Activated CD4-positive, CD25-positive, alpha-beta regulatory T cell treated with anti-CD3 and anti-CD28 coated beads, Interleukin-2, amount 50 U/mL, for 72 hours (primary cell): Measurements from ENCODE around the gene PRKCZ.
"Not testable (repeated sequence)": the region's sequence is repeated elsewhere in the genome, so short reads cannot be mapped to it uniquely, and the experiment has no call there.

Experiments used
- DNase-seq: peaks from one replicate; pipeline ENCODE4 v3.0.0; 2021

The PRKCZ gene

DNA sequence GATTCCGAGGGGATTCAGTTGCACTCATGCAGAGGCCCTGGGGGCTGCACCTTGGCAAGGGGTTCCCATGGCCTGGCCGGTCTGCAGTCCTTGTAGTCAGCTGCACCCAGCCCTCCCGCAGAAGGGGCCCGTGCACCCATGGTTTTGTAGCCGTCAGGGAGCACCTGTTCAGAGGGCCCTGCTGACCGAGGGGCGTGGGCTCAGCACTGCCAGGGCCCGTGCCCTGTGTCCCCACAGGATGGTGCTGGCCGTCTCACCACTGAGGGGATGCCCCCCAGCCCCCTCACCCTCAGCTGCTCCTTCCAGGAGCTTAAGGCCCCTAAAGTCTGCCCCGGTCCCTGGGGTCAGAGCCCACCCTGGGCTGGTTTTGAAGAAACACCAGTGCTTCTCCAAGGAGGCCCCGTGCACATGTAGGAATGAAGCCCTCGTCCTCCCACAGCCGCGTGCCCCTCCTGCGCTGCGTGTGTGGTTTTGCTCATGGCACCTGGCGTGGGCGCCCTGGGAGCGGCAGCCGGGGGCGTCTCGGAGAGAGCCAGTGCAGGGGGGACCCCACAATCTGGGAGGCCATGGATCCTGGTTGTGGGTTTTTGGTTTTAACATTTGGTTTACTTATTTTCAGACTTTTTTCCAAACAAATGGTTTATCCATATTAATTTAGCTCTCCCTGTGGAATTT lies 40.1 kb downstream of the PRKCZ start:
- DNase-seq, result no peak

DNA sequence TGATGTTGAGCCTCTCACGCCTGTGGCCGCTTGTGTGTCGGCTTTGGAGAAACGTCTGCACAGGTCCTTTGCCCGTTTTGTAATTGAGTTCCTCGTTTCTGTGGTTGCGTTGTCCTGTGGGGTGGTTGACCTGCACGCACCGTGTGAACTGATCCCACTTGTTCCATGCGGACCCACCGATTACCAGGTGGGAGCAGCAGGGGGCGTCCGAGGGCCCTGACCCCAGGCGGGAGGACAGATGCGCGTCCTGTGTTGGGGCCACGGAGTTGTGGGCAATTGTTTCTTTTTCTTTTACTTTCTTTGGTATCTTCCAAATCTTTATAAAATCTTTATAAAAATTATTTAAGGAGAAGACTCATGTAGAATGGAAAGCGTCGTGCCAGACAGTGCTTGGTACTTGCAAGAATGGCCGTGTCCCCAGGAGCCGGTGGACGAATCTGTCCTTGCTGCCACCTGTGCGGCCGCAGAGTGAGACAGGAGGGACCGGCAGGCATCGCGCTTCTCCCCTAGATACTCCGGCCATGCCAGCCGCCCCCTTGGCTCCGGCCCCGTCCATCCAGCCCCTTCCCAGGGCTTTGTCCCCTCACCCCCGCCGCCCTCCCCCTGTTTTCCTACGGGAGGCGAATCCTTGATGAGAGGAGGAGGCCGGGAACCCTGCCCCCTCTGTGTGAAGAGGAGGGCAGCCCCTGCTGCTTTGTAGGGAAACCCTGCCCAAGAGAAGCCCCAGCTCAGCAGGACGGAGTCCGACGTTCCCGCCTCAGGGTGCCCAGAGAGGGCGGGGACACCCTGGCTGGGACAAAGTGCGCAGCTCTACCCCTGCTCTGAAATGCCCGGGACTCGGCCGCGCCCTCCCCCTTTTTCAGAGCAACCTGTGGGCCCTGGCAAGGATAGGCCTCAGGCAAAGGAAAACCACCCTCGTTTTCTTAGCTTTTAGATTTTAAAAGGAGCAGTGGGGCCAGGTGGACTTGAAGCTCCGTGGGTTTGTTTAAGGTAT lies 41.7 kb downstream of the PRKCZ start:
- peak; percentile 49 for DNase-seq

GRCh38 chr1:2093055-2093454 lies 42.8 kb downstream of the PRKCZ start:
- DNase-seq, result no peak

- no peak for DNase-seq
Observed at GRCh38 chr1:2093636-2094035, 43.4 kb downstream of the PRKCZ start.

DNA sequence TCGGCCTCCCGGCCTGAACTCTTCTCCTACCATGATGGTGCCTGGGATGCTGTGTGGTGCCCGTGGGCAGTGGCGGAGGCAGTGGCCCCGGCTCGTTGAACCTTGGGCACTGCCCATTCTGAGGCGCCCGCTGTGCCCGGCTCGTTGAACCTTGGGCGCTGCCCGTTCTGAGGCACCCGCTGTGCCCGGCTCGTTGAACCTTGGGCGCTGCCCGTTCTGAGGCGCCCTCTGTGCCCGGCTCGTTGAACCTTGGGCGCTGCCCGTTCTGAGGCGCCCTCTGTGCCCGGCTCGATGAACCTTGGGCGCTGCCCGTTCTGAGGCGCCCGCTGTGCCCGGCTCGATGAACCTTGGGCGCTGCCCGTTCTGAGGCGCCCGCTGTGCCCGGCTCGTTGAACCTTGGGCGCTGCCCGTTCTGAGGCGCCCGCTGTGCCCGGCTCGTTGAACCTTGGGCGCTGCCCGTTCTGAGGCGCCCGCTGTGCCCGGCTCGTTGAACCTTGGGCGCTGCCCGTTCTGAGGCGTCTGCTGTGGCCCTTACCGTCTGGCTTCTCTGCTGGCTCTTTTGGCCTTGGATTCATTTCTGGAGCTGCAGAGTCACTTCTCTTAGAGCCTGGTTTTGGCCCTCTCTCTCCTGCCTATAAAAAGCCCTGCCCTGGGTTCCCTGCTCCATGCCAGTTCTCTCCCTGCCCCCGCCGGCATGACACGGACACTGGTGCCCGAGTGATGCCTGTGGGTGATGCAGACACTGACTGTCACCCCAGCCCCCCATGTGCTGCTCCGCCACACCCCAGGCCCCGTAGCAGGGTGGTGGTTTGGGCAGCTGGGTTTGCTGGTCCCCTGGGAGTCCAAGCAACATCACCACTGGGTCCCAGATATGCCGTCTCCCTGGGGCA lies 44.3 kb downstream of the PRKCZ start:
- not testable (repeated sequence) for DNase-seq

- DNase-seq, result no peak
Observed at GRCh38 chr1:2095394-2095793, 45.2 kb downstream of the PRKCZ start.

DNA sequence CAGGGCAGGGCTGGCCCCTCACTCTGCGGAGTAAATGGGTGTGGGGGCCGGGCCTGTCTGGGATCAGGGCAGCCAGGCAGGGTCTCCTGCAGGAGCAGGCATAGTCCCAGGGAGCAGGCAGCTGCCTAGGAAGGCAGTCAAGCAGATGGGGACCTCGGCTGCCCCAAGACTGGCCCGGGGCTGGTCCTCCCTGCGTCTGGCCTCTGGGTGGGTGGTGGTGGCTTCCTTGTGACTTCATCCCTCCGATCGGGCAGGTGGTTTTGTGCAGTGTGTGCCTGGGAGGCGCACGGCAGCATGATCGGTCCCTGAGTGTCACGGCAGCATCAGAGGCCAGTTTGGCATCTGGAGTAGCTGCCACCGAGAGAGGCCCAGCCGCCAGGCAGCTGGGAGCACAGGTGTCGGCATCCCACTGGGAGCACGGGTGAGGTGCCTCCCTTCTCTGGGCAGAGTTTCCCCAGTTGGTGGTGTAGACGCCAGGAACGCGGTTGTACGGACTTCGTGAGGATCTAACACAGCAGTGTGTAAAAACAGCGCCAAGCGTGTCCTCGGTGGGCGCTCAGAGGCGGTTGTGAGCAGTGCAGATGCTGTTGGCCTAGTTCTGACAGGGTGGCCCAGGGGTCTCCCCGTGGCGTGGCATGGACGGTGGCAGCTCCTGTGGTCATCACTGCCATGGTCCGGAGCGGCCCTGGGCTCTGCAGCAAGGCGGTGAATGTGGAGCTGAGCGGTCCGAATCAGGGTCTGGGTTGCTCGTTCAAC lies 45.9 kb downstream of the PRKCZ start:
- DNase-seq, result no peak

- no peak for DNase-seq
Observed at GRCh38 chr1:2097386-2098300, 47.4 kb downstream of the PRKCZ start.

DNA sequence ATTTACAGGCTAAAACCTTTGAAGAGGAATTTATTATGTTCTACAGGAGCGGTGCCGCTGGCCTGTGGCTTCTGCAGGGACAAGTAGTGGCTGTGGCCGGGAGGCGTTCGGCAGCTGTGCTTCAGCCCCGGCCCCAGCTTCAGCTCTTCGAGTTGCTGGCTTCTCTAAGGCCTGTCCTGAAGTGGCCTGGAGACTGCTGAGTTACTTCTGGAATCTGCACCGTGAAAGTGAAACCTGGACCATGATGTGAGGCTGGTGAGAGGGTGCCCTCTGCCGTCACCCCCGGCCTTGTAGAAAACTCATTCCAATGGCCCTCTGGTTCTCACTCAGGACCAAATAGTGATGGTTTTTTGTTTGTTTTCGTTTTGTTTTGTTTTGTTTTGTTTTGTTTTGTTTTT lies 48.1 kb downstream of the PRKCZ start:
- DNase-seq, result no peak

- DNase-seq, result no peak
Observed at GRCh38 chr1:2098839-2099785, 48.9 kb downstream of the PRKCZ start.

DNA sequence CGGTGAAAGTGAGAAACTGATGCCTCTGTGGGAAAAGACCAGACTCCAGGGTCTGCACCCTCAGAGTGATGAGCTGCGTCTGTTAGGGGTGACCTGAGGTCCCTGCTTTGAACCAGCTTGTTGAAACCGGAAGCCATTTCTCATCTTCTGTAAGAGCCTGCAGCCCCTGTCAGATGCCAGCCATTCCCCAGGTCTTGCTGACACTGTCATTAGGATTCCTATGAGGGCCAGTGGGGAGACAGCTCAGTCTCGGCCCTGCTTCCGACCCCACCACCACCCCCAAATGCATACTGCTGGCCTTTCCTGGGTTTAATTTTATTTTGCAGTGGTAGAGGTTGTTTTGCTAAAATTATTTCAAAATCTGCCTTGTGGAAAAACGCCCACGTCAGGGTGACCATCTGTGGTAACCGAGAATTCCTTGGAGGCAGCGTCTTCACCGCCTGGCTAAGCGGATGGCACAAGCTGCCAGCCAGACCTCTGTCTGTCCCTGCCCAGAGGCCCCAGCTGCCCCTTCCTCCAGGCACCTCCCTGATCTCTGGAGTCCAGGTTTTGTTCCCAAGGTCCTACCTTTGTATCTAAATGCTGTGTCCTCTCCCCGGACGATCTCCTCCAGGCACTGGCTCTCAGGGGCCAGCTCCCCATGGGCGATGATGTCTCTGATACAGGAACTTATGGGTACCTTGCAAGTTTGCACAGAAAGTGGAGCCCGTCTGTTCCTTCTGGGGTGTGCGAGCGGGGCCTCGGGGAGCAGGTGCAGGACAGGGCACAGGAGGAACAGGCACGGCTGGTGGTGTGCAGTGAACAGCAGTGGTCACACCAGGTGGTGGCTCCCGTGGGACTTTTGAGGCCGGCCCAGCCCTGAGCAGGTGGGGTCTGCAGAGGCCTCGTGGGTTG lies 49.9 kb downstream of the PRKCZ start:
- DNase-seq, result no peak

- no peak for DNase-seq
Observed at GRCh38 chr1:2100780-2101108, 50.5 kb downstream of the PRKCZ start.

DNA sequence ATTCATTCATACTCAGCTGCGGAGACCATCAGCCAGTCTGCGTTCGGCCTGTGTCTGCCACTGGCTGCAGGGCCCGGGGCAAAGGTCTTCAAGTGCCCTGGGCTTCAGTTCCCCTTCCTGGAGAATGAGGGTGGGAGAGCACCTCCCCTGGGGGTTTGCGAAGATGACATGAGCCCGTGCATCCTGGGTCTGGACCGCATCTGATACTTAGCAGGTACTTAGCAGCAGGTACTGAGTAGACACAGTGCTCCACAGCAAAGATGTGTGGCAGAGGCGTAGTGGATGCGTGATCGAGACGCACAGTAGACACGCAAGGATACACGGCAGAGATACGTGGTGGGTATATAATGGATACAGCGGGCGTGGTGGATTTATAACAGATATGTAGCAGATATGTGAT lies 51.3 kb downstream of the PRKCZ start:
- DNase-seq, result no peak

GRCh38 chr1:2101946-2102345 lies 51.7 kb downstream of the PRKCZ start:
- DNase-seq, result no peak

- DNase-seq, result no peak
Observed at GRCh38 chr1:2102753-2103152, 52.5 kb downstream of the PRKCZ start.

DNA sequence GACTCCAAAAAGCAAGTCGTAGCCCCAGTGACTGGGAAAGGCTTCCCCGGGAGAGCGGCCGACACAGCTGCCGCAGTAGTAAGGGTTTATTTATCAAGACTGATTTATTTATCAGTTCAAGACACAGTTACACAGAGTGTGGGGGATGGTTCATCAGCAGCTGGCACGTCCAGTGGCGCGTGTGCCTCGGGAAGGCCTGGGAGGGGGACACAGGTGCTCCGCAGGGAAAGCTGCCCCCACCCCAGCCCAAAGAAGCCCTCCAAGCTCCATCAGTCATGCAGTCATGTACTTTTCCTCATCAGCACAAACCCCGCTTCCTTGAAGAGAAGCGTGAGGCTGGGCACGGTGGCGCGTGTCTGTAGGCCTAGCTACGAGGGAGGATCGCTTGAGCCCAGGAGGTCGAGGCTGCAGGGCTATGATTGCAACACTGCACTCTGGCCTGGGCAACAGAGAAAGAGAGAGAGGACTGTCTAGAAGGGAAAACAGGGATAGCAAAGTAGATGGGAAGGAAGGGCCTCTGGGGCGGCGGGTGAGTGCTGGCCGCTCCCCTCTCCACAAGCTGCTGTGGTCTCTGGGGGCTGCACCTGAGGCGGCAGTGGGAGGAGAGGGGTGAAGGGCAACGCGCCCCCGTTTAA lies 53.2 kb downstream of the PRKCZ start:
- no peak for DNase-seq

GRCh38 chr1:2103901-2104590 lies 53.8 kb downstream of the PRKCZ start:
- DNase-seq, result no peak
